K562 (cell line): Measurements from ENCODE around the gene TPCN1. TPM values are rescaled to one million over a fixed set of nuclear protein-coding genes. Genes with fewer than 3 reads are reported as not detected.
A peak's percentile ranks its signal among the peaks of the same experiment; 100 is the strongest.

ENCODE experiments used
- ADNP ChIP-seq: fragments of 200-800 bp; sonication (Bioruptor generic); IDR thresholded peaks from 2 replicates; pipeline ENCODE4 v1.6.1; 2016; ENCODE audit warnings: missing genetic modification characterization, missing compliant biosample characterization
- BCOR ChIP-seq: fragments of 450-650 bp; IDR thresholded peaks from 2 replicates; pipeline ENCODE4 v1.6.1; 2016
- CBX1 ChIP-seq: sonication (generic); IDR thresholded peaks from 2 replicates; pipeline ENCODE4 v1.6.1; 2016; ENCODE audit warnings: antibody characterized with exemption, low read depth, mild to moderate bottlenecking
- CHD7 ChIP-seq: fragments of 200-600 bp; sonication (generic); IDR thresholded peaks from one replicate; pipeline ENCODE4 v1.6.1; 2012; ENCODE audit warnings: mild to moderate bottlenecking, low read depth, low read length, inconsistent platforms
- HDAC2 ChIP-seq: fragments of 450-650 bp; IDR thresholded peaks from 2 replicates; pipeline ENCODE4 v1.6.1; 2016; ENCODE audit warnings: mild to moderate bottlenecking
- MCM7 ChIP-seq, 2 experiments: fragments of 450-650 bp; IDR thresholded peaks; 2 replicates each; pipeline ENCODE4 v1.6.1; 2016 to 2018
- NEUROD1 ChIP-seq: fragments of 150-350 bp; IDR thresholded peaks from 2 replicates; pipeline ENCODE4 v1.6.1; 2014; ENCODE audit warnings: borderline replicate concordance, low read length, low read depth; ENCODE audit not compliant: partially characterized antibody
- PPARD ChIP-seq: fragments of 250-450 bp; sonication (Bioruptor Pico); IDR thresholded peaks from 2 replicates; pipeline ENCODE4 v1.8.0; 2022; ENCODE audit warnings: inconsistent platforms, mild to moderate bottlenecking, moderate library complexity
- RBM25 ChIP-seq: fragments of 200-400 bp; formaldehyde crosslinking; IDR thresholded peaks from 2 replicates; pipeline ENCODE4 v1.6.1; 2018; ENCODE audit warnings: low read length, low read depth, moderate library complexity; ENCODE audit not compliant: severe bottlenecking
- SMARCC2 ChIP-seq: fragments of 450-650 bp; IDR thresholded peaks from 2 replicates; pipeline ENCODE4 v1.6.1; 2017; ENCODE audit warnings: antibody characterized with exemption, moderate library complexity, mild to moderate bottlenecking, low read depth
- TCF3 ChIP-seq: sonication (generic); formaldehyde crosslinking; IDR thresholded peaks from 2 replicates; pipeline ENCODE4 v1.4.0; 2020; ENCODE audit warnings: mild to moderate bottlenecking, missing genetic modification reagents
- THRA ChIP-seq: fragments of 450-650 bp; IDR thresholded peaks from 2 replicates; pipeline ENCODE4 v1.6.1; 2017; ENCODE audit warnings: mild to moderate bottlenecking, moderate library complexity
- XRCC3 ChIP-seq: fragments of 450-650 bp; IDR thresholded peaks from 2 replicates; pipeline ENCODE4 v1.6.1; 2017; ENCODE audit warnings: mild to moderate bottlenecking, moderate library complexity
- ZNF121 ChIP-seq: sonication (generic); formaldehyde crosslinking; conservative IDR thresholded peaks from 2 replicates; pipeline ENCODE4 v1.8.0; 2022; ENCODE audit warnings: missing genetic modification reagents
- ZNF764 ChIP-seq: fragments of 250-450 bp; sonication (Bioruptor Pico); IDR thresholded peaks from 2 replicates; pipeline ENCODE4 v1.4.0; 2020; ENCODE audit warnings: low read depth, mild to moderate bottlenecking, moderate library complexity
- polyA plus RNA-seq, 8 experiments: library from polyadenylated mRNA; depleted of rRNA in 4 of 8; stranded (reverse) in 5 of 8; unstranded in 3 of 8; fragments of >200 nt; fragmentation: Nextera tagmentation in 2 of 8; fragmentation: Illumina TruSeq in 1 of 8; extraction: Ambion mirVana in 2 of 8; extraction: Trizol in 1 of 8; gene quantifications; 2 replicates each; pipeline versions ENCODE4 v1.2.1 to v1.2.3, GENCODE V29; 2011 to 2014; ENCODE audit warnings: inconsistent platforms in 1 of 8, missing spikeins in 1 of 8
- total RNA-seq, 7 experiments: library from RNA; depleted of rRNA in 6 of 7; stranded (reverse); fragments of >200 nt in 6 of 7; fragmentation: Illumina TruSeq in 2 of 7; extraction: Trizol in 2 of 7; gene quantifications; 2 replicates each; pipeline versions ENCODE4 v1.2.1 to v1.2.3, GENCODE V29; 2011 to 2021; ENCODE audit warnings: low replicate concordance in 1 of 7

Gene TPCN1
- total and polyA plus RNA-seq, 9 of the 15 experiments (the other 6 are each of a cell fraction or from before 2014, with no cell fraction given) = 0.80 to 23.8 (median 7.4) TPM

GRCh38 chr12:113228394-113229028 lies 7.2 kb downstream of the TPCN1 start (continued):
- TF ChIP-seq ZNF764 (CRISPR knock-in tag) (no peak), ADNP (tag) (peak; percentile 91), THRA (no peak), ZNF121 (peak; percentile 94), TCF3 (CRISPR knock-in tag) (no peak), RBM25 (peak; percentile 86), MCM7 (IDR thresholded peaks at IDR 0.05) (no peak), NEUROD1 (no peak), CHD7 (no peak), SMARCC2 (no peak), PPARD (CRISPR knock-in tag) (no peak), CBX1 (no peak; the same call in 1 of the 2 replicates), HDAC2 (peak; percentile 54; the same call in 1 of the 2 replicates), BCOR (peak; percentile 91), XRCC3 (no peak)
